ENCODE results near the gene CASP4.
"Not testable (repeated sequence)": the region's sequence is repeated elsewhere in the genome, so short reads cannot be mapped to it uniquely, and the experiment has no call there.

Gene CASP4

DNA sequence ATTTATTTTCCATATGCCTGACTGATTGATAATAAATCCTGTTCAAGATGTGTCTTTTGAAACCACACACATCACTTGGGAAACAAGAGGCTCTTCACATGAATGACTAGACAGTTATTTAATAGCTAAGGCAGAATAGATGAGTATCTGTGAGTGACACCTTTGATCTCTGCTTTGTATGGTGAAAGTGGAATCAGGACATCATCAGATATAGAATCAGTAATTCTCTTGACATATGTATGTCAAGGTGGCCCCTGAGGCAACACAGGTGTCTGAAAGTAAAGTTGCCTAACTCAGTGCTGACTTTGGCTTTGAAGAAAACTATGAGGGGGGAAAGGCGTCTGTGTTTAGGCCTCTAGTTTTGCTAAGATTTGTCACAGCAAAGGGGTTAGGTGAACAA, 11.5 kb upstream of the CASP4 start:
- DNase-seq (ENCODE audit: extremely low spot score) = no peak
- POLR2A ChIA-PET = no interaction called here
- CTCF ChIA-PET = no interaction called here
- TF ChIP-seq, protein P1, sequence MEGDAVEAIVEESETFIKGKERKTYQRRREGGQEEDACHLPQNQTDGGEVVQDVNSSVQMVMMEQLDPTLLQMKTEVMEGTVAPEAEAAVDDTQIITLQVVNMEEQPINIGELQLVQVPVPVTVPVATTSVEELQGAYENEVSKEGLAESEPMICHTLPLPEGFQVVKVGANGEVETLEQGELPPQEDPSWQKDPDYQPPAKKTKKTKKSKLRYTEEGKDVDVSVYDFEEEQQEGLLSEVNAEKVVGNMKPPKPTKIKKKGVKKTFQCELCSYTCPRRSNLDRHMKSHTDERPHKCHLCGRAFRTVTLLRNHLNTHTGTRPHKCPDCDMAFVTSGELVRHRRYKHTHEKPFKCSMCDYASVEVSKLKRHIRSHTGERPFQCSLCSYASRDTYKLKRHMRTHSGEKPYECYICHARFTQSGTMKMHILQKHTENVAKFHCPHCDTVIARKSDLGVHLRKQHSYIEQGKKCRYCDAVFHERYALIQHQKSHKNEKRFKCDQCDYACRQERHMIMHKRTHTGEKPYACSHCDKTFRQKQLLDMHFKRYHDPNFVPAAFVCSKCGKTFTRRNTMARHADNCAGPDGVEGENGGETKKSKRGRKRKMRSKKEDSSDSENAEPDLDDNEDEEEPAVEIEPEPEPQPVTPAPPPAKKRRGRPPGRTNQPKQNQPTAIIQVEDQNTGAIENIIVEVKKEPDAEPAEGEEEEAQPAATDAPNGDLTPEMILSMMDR (IDR thresholded peaks at IDR 0.05; ENCODE audit: control extremely low read depth, extremely low read depth, low read depth, missing control alignments) = no peak

DNA sequence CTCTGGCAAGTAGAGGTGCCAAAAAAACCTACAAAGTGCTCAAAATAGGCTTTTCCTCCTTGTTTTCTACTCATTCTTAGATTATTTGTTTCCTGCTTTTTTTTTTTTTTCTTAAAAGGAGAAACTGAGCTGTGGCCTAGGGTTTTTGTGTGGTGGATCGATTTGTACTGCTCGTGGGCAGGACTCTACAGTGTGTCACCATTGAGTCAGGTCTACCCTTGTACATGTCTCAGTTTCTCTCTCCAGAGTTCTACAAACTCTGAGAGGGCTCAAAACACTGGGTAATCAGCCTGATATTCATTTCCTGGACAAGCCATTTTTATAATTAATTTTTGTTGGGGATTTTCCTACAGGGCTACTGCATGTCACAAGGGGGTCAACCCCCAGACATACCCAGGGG, 5.2 kb upstream of the CASP4 start:
- DNase-seq (ENCODE audit: extremely low spot score) = no peak
- ChIA-PET POLR2A (no interaction called here), CTCF (interaction anchor here (1.3 kb wide), 1 partner anchor 23 kb away, joined by 3 read pairs; no protein-coding TSS in a partner anchor)
- TF ChIP-seq, protein P1 (IDR thresholded peaks at IDR 0.05; ENCODE audit: control extremely low read depth, extremely low read depth, low read depth, missing control alignments) = no peak

DNA sequence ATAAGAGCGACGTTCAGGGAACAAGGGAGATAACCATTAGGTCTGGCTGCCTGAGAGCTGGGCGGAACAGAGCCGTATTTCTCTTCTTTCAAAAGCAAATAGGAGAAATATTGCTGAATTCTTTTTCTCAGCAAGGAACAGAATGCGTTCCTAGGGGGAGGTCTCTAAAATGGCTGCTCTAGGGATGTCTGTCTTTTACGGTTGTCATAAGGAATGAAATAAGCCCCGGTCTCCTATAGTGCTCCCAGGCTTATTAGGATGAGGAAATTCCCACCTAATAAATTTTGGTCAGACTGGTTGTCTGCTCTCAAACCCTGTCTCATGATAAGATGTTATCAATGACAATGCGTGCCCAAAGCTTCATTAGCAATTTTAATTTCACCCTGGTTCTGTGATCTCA, 4.5 kb upstream of the CASP4 start:
- POLR2A ChIA-PET; CTCF ChIA-PET; DNase-seq (ENCODE audit: extremely low spot score): not testable (repeated sequence)

DNA sequence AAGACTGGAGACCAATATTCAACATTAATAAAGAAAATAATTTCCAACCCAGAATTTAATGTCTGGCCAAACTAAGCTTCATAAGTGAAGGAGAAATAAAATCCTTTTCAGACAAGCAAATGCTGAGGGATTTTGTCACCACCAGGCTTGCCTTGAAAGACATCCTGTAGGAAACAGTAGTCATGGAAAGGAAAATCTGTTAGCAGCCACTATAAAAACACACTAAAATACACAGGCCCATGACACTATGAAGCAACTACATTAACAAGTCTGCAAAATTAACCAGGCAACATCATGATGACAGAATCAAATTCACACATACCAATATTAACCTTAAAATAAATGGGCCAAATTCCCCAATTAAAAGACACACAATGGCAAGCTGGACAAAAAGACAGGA, 2.4 kb upstream of the CASP4 start:
- TF ChIP-seq, protein P1 (IDR thresholded peaks at IDR 0.05; ENCODE audit: control extremely low read depth, extremely low read depth, low read depth, missing control alignments) = no peak
- POLR2A ChIA-PET = no interaction called here
- no peak for DNase-seq (ENCODE audit: extremely low spot score)
- CTCF ChIA-PET = interaction anchor here (2.9 kb wide), 1 partner anchor 31 kb away, joined by 12 read pairs; no protein-coding TSS in a partner anchor

DNA sequence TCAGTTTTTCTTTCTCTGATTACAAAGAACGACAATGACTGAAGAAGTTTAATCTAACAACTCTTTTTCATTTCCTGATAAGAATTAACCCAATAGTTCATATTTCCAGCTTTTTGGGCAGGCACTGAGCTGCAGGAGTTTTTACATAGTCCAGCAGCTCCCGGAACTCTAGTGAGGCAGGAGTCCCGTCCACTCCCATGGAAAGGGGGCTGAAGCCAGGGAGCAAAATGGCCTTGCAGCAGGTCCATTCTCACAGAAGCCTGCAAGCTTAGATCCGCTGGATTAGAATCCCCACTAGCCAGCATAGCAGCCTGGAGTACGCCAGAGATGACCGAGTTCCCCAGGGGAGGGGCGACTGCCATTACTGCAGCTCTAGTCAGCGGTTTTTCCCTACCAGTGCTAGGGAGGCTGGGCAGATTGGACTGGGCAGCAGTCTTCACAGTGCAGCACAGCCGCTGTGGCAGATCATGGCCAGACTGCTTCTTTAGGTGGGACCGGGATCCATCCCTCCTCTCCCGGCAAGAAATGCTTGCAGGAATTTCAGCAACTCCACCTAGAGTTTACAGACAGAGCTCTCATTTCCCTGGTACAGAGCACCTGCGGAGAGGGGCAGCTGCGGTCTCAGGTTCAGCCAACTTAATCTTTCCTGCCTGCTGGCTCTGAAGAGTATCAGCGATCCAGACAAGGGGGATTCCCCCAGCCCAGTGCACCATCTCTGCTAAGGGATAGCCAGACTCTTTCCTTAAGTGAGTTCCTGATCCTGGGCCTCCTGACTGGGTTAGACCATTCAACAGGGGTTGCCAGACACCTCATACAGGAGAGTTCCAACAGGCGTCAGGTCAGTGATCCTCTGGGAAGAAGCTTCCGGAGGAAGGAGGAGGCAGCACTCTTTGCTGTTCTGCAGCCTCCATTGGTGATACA, 742 bp upstream of the CASP4 start:
- CTCF ChIA-PET = interaction anchor here (1.1 to 2.9 kb wide), 4 partner anchors 12 to 144 kb away, joined by 3 to 12 read pairs (median 4); no protein-coding TSS in a partner anchor

DNA sequence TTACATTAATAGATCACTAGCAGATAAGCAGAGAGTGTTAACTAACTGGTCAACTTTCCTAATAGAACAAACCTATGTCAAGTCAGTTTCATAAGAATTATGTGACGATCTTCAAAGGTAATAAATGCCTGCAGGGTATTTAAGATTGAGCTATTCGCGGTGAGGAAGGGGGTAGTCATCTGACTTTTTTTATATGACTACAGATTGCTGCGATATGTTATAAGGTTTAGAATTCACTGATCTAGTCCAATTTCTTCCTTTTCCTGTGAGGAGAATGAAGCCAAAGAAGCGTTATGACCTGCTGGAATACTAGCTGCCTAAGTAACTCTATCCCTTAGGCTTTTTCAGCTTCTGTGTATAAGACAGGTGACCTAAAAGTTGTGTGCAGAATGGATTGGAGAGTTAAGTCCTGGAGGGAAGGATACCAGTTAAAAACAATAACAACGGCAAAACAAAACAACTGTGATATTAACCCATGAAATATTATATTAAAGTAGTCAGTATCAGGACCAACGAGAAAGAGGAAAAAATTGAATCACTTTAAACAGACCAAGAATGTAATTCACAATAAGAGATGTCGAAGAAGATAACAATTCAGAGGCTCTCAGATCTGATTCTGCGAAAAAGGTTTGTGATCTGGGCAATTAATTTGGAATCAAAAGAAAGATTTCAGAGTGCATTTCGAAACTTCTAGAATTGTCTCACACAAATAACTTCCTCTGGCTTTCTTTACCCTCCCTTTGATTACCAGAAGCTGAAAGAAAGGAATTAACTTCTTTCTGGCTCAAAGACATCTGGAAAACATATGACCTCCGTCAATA, 630 bp downstream of the CASP4 start:
- CTCF ChIA-PET = interaction anchor here (0.7 to 1.5 kb wide), 4 partner anchors 11 to 33 kb away, joined by 3 read pairs; no protein-coding TSS in a partner anchor
- DNase-seq (ENCODE audit: extremely low spot score) = no peak
- TF ChIP-seq, protein P1 (IDR thresholded peaks at IDR 0.05; ENCODE audit: control extremely low read depth, extremely low read depth, low read depth, missing control alignments) = no peak
- POLR2A ChIA-PET = no interaction called here

More for the DNA sequence above, 742 bp upstream of the CASP4 start:
- POLR2A ChIA-PET = no interaction called here
- DNase-seq (ENCODE audit: extremely low spot score) = no peak
- TF ChIP-seq, protein P1 (IDR thresholded peaks at IDR 0.05; ENCODE audit: control extremely low read depth, extremely low read depth, low read depth, missing control alignments) = no peak

Data from GM10248 (cell line).